Mononuclear cell (primary cell): ENCODE measurements around the gene KLK5. TPM values are rescaled to one million over a fixed set of nuclear protein-coding genes. Genes with fewer than 3 reads are reported as not detected.
"Not testable (repeated sequence)": the region's sequence is repeated elsewhere in the genome, so short reads cannot be mapped to it uniquely, and the experiment has no call there.

Experiments
- H3K27me3 ChIP-seq: 2 replicates; pipeline ENCODE4 v1.6.0; 2011; ENCODE audit warnings: low read length, control low read depth; ENCODE audit not compliant: insufficient read depth
- H3K4me1 ChIP-seq: 2 replicates; pipeline ENCODE4 v1.5.1; 2011; ENCODE audit warnings: mild to moderate bottlenecking, low read length, control low read depth; ENCODE audit not compliant: insufficient read depth
- H3K4me3 ChIP-seq: 2 replicates; pipeline ENCODE4 v1.5.1; 2011; ENCODE audit warnings: mild to moderate bottlenecking, low read length, moderate library complexity
- H3K9me3 ChIP-seq: 2 replicates; pipeline ENCODE4 v1.5.1; 2011; ENCODE audit warnings: low read depth, mild to moderate bottlenecking, control low read depth, low read length
- total RNA-seq: library from RNA; depleted of rRNA; stranded (reverse); fragments of >200 nt; gene quantifications from one replicate; pipeline ENCODE4 v1.2.3, GENCODE V29; 2012

Gene KLK5
- total RNA-seq, 1 donor = not detected

GRCh38 chr19:50978772-50979390 is 26.0 kb upstream of the KLK5 start:
- Histone ChIP-seq H3K4me3 (no peak overlapping the region), H3K27me3 (no peaks in the 10 kb centered on the region), H3K4me1 (no peaks in the 10 kb centered on the region), H3K9me3 (no peaks in the 10 kb centered on the region)

- H3K9me3 ChIP-seq = no peaks in the 10 kb centered on the region
- H3K4me1 ChIP-seq = no peaks in the 10 kb centered on the region
- no peak overlapping the region for H3K4me3 ChIP-seq
- H3K27me3 ChIP-seq = no peaks in the 10 kb centered on the region
Observed at GRCh38 chr19:50977626-50978025, 24.8 kb upstream of the KLK5 start.

DNA sequence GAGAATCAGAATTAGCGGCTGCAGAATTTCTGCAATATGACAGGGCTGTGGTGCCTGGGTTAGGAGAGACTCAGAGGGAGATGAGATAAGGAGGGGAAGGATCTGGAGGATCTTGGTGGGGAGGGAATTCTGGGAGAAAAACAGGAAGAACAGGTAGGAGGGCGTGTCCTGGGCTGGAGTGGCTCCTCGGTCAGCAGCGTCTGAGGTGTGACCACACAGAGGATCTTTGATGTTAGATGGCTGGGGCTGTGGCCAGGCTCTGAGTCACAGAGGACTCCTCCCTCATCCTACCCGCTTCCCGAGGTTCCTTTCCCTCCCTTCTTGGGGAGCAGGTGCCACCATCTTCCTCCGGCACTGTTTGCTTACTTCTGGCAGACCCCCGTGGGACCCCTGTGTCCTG is 22.9 kb upstream of the KLK5 start:
- Histone ChIP-seq H3K4me3 (no peak overlapping the region), H3K4me1 (no peaks in the 10 kb centered on the region), H3K27me3 (no peaks in the 10 kb centered on the region), H3K9me3 (no peaks in the 10 kb centered on the region)

- H3K4me1 ChIP-seq = no peaks in the 10 kb centered on the region
- no peak overlapping the region for H3K4me3 ChIP-seq
- H3K9me3 ChIP-seq = no peaks in the 10 kb centered on the region
- H3K27me3 ChIP-seq = no peaks in the 10 kb centered on the region
Observed at GRCh38 chr19:50974702-50975556, 22.1 kb upstream of the KLK5 start.

GRCh38 chr19:50972795-50973376 is 20.0 kb upstream of the KLK5 start:
- H3K9me3 ChIP-seq = no peaks in the 10 kb centered on the region
- H3K4me1 ChIP-seq = no peaks in the 10 kb centered on the region
- no peak overlapping the region for H3K4me3 ChIP-seq
- H3K27me3 ChIP-seq = no peaks in the 10 kb centered on the region

DNA sequence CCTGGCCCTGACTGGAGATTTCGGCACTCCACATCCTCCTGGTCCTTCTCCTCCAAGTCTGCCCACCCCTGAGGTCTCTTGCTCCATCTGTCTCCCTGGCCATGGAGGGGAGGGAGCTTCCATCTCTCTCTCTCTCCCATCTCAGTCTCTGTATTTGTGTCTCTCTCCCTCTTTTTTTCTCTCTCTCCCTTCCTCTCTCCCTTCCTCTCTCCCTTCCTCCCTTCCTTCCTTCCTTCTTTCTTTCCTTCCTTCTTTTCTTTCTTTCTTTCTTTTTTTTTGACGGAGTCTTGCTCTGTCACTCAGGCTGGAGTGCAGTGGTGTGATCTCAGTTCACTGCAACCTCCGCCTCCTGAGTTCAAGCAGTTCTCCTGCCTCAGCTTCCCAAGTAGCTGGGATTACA is 17.0 kb upstream of the KLK5 start:
- H3K9me3 ChIP-seq, H3K4me1 ChIP-seq, H3K27me3 ChIP-seq, H3K4me3 ChIP-seq: not testable (repeated sequence)

DNA sequence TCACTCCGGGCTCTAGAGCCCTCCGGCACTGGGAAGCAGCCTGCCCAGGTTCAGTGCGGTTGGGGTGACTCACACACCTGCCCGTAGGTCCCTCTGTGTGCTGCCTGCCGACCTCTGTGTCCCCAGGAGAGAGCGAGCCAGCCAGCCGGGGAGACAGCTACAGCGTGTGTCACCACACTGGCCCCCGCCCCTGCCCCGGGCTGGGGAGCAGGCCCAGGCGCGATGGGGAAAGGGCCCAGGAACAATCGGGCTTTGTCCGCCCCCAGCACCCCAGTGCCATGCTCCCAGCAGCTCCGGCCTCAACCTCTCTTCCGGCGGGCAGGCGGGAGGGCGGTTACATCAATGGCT is 16.5 kb upstream of the KLK5 start, which contains the start of gene KLK6:
KLK6 (minus strand) TSS at position 179 of the 348 bp plus-strand sequence. CDS start 1,487 bp downstream, outside the sequence.
- Histone ChIP-seq H3K9me3 (no peaks in the 10 kb centered on the region), H3K27me3 (no peaks in the 10 kb centered on the region), H3K4me1 (no peaks in the 10 kb centered on the region), H3K4me3 (no peak within 1 kb of the TSS)

DNA sequence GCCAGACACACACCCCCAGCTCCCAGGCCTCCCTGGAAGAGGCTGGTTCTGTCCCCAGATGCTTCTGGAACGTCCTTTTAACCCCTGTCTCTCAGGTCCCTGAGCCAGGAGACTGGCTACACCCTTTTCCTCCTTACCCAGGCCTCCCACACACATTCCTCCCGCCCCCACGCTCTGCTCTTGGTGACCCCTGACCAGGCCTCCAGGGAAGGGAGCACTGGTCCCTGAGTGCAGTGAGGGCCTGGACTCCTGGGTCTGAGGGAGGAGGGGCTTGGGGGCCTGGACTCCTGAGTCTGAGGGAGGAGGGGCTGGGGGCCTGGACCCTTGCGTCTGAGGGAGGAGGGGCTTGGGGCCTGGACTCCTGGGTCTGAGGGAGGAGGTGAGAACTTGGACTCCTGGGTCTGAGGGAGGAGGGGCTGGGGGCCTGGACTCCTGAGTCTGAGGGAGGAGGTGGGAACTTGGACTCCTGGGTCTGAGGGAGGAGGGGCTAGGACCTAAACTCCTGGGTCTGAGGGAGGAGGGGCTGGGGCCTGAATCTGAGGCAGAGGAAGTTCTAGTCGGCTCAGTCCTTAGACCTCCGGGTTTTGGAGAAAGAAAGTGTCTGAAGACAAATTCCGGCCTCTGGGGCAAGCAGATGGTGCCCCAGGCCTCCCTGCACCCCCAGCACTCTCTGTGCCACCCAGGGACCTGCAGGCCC is 16.0 kb upstream of the KLK5 start:
- Histone ChIP-seq H3K9me3 (no peaks in the 10 kb centered on the region), H3K4me3 (no peak overlapping the region), H3K27me3 (no peaks in the 10 kb centered on the region), H3K4me1 (no peaks in the 10 kb centered on the region)

DNA sequence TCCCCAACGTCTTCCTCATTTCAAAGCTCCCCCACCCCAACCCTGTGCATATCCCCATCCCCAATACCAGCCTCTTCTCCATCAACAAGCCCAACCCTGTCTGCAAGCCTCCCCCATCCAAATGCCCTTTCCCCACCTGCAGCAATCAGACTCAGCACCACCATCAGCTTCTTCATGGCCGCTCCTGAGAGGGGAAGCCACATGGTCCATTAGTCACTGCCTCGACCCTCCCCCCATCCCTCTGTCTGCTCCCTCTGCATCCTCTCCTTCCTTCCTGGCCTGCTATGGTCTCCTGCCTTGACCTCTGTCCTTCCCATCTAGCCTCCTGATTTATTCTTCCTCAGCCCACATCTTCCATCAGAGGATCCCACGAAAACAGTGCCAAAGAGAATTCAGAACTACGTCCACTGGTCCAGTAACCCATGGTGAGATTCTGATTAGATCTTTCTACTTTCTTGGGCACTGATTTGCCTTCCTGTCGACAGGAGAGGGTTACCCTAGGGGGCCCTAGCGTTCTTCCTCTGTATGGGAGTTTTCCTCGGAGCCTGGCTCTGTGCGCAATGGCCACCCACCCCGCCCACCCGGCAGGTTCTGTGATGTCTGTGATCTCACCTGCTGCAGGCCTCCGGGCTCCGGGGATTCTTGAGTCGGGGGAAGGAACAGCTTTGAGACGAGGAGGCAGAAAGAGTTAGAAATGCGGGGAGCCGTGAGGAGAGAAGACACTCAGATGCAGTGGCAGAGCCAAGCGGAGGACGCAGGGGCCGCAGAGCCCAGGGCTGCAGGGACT is 15.3 kb upstream of the KLK5 start:
- no peak overlapping the region for H3K4me3 ChIP-seq
- no peaks in the 10 kb centered on the region for H3K9me3 ChIP-seq
- no peaks in the 10 kb centered on the region for H3K27me3 ChIP-seq
- H3K4me1 ChIP-seq = no peaks in the 10 kb centered on the region

DNA sequence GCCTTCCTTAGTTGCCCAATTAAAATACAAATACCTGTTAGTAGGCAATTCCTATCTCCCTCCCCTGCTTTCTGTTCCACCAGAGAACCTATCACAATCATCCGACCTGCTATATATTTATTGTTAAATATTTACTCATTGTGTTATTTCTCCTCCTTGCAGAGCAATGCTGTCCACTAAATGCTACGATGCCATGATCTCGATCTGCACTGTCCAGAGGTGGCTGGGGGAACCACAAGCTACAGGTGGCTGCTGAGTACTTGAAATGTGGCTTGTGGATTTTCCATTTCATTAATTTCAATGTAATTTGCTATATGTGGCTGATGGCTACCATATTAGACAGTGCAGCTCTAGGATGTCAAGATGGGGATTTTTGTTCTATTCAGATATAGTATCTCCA is 11.4 kb upstream of the KLK5 start:
- H3K9me3 ChIP-seq = no peaks in the 10 kb centered on the region
- no peaks in the 10 kb centered on the region for H3K27me3 ChIP-seq
- no peak overlapping the region for H3K4me3 ChIP-seq
- H3K4me1 ChIP-seq = no peaks in the 10 kb centered on the region

- Histone ChIP-seq H3K9me3 (no peaks in the 10 kb centered on the region), H3K27me3 (no peaks in the 10 kb centered on the region), H3K4me3 (no peak overlapping the region), H3K4me1 (no peaks in the 10 kb centered on the region)
Observed at GRCh38 chr19:50963381-50963780, 10.5 kb upstream of the KLK5 start.

DNA sequence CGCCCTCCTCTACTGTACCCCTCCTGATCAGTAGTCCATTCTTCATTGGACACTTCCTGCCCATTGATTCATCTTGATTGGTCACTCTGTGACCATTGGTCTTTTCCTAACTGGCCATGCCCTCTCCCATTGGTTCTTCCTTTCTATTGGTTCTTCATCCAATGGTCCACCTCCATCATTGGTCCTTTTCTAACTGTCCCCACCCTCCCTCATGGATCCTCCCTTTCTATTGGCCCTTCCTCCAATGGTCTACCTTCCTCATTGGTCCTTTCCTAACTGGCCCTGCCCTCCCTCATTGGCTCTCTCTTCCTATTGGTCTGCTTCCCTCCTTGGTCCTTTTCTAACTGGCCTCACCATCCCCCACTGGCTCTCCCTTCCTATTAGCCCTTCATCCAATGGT is 9.4 kb upstream of the KLK5 start:
- Histone ChIP-seq H3K4me1 (no peaks in the 10 kb centered on the region), H3K4me3 (no peak overlapping the region), H3K27me3 (no peaks in the 10 kb centered on the region), H3K9me3 (no peaks in the 10 kb centered on the region)

- Histone ChIP-seq H3K4me3 (no peak overlapping the region), H3K9me3 (no peaks in the 10 kb centered on the region), H3K4me1 (no peaks in the 10 kb centered on the region), H3K27me3 (no peaks in the 10 kb centered on the region)
Observed at GRCh38 chr19:50959731-50960500, 7.1 kb upstream of the KLK5 start.

GRCh38 chr19:50957587-50957986 is 4.7 kb upstream of the KLK5 start:
- no peaks in the 10 kb centered on the region for H3K9me3 ChIP-seq
- no peak overlapping the region for H3K4me3 ChIP-seq
- no peaks in the 10 kb centered on the region for H3K4me1 ChIP-seq
- H3K27me3 ChIP-seq = no peaks in the 10 kb centered on the region
